Upper lobe of right lung (tissue), 1 donor: ENCODE measurements around the gene NUP37. TPM values are rescaled to one million over a fixed set of nuclear protein-coding genes. Genes with fewer than 3 reads are reported as not detected.
"Not testable (repeated sequence)": the region's sequence is repeated elsewhere in the genome, so short reads cannot be mapped to it uniquely, and the experiment has no call there.

Source experiments
- ATAC-seq: fragments of 200-7000 bp; cut with Tn5 transposase; one replicate; pipeline ENCODE4 v1.9.1; 2020; ENCODE audit warnings: mild to moderate bottlenecking, moderate library complexity
- DNase-seq: peaks from one replicate; pipeline ENCODE4 v3.0.0-alpha.2; 2020
- H3K27ac ChIP-seq: fragments of 200-600 bp; one replicate; pipeline ENCODE4 v1.8.0; 2022
- H3K27me3 ChIP-seq: fragments of 200-600 bp; one replicate; pipeline ENCODE4 v1.8.0; 2022; ENCODE audit warnings: mild to moderate bottlenecking
- H3K36me3 ChIP-seq: fragments of 200-600 bp; one replicate; pipeline ENCODE4 v1.8.0; 2022
- H3K4me1 ChIP-seq: fragments of 200-600 bp; one replicate; pipeline ENCODE4 v1.8.0; 2022
- H3K4me3 ChIP-seq: fragments of 200-600 bp; one replicate; pipeline ENCODE4 v1.8.0; 2022; ENCODE audit warnings: mild to moderate bottlenecking
- H3K9me3 ChIP-seq: fragments of 200-600 bp; one replicate; pipeline ENCODE4 v1.8.0; 2022
- intact Hi-C: fragments of 100-400 bp; cut with DNase I; formaldehyde crosslinking; loops from one replicate; pipeline ENCODE4 v1.11.0; 2022
- total RNA-seq: library from RNA; stranded (reverse); fragmentation: NEBNext Ultra II Directional; extraction: Animal tissue kit (Norgen Biotek cat#: 25700); gene quantifications from one replicate; pipeline ENCODE4 v1.2.1, GENCODE V29; 2021
- TF ChIP-seq, protein P1 (sequence below): fragments of 200-600 bp; IDR thresholded peaks from one replicate; pipeline ENCODE4 v1.8.0; 2022; ENCODE audit warnings: antibody characterized with exemption
- donor health status: DM: no; HTN: yes; CAD: no; lungs with severe emphysema.

NUP37 gene
- total RNA-seq, 1 donor from 2014 or later, result 17.6 TPM

DNA sequence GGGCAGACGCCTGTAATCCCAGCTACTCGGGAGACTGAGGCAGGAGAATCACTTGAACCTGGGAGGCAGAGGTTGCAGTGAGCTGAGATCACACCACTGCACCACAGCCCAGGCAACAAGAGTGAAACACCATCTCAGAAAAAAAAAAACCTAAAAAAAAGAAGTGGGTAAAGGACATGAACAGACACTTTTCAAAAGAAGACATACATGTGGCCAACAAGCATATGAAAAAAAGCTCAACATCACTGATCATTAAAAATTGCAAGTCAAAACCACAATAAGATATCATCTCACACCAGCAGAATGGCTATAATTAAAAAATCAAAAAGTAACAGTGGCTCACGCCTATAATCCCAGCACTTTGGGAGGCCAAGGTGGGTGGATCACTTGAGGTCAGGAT is 10.8 kb upstream of the NUP37 start:
- H3K27ac ChIP-seq, H3K27me3 ChIP-seq, intact Hi-C loops, DNase-seq, H3K36me3 ChIP-seq, H3K4me3 ChIP-seq, H3K4me1 ChIP-seq, ATAC-seq, H3K9me3 ChIP-seq: not testable (repeated sequence)

DNA sequence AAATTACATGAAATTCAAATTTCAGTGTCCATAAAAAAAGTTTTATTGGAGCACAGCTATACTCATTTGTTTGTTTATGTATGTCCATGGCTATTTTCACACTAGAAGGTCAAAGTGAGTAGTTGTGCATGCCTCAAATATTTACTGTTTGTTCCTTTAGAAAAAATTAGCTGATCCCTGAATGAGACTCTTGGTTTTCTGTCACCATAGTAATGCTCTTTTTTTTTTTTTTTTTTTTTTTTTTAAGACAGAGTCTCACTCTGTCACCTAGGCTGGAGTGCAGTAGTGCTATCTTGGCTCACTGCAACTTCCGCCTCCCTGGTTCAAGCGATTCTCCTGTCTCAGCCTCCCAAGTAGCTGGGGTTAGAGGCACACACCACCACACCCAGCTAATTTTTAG is 1.4 kb upstream of the NUP37 start:
- H3K36me3 ChIP-seq, result peaks cover 16% of the 10 kb centered on the region
- H3K27me3 ChIP-seq, H3K27ac ChIP-seq, ATAC-seq, intact Hi-C loops, DNase-seq, H3K9me3 ChIP-seq, H3K4me3 ChIP-seq: not testable (repeated sequence)
- H3K4me1 ChIP-seq, result peaks cover 13% of the 10 kb centered on the region

- TF ChIP-seq, protein P1, sequence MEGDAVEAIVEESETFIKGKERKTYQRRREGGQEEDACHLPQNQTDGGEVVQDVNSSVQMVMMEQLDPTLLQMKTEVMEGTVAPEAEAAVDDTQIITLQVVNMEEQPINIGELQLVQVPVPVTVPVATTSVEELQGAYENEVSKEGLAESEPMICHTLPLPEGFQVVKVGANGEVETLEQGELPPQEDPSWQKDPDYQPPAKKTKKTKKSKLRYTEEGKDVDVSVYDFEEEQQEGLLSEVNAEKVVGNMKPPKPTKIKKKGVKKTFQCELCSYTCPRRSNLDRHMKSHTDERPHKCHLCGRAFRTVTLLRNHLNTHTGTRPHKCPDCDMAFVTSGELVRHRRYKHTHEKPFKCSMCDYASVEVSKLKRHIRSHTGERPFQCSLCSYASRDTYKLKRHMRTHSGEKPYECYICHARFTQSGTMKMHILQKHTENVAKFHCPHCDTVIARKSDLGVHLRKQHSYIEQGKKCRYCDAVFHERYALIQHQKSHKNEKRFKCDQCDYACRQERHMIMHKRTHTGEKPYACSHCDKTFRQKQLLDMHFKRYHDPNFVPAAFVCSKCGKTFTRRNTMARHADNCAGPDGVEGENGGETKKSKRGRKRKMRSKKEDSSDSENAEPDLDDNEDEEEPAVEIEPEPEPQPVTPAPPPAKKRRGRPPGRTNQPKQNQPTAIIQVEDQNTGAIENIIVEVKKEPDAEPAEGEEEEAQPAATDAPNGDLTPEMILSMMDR, result no peak
- DNase-seq, result no peak
- H3K27me3 ChIP-seq, result no peaks in the 10 kb centered on the region
- intact Hi-C loops, result no loop called here
- peaks cover 21% of the 10 kb centered on the region for H3K36me3 ChIP-seq
- H3K9me3 ChIP-seq, result no peaks in the 10 kb centered on the region
- peak overlapping the region; percentile 83 for H3K4me3 ChIP-seq
- no peak for ATAC-seq
- peaks cover 13% of the 10 kb centered on the region for H3K4me1 ChIP-seq
- no peak overlapping the region for H3K27ac ChIP-seq
These were observed 972 bp upstream of the NUP37 start for GRCh38 chr12:102120886-102121285.

GRCh38 chr12:102120564-102120873 is 605 bp upstream of the NUP37 start:
- TF ChIP-seq, protein P1, result no peak
- H3K9me3 ChIP-seq, result no peaks in the 10 kb centered on the region
- no peak overlapping the region for H3K27ac ChIP-seq
- peak overlapping the region; percentile 83 for H3K4me3 ChIP-seq
- intact Hi-C loops, result no loop called here
- DNase-seq (no peak), ATAC-seq (no peak)
- H3K4me1 ChIP-seq, result peaks cover 13% of the 10 kb centered on the region
- H3K36me3 ChIP-seq, result peaks cover 22% of the 10 kb centered on the region
- H3K27me3 ChIP-seq, result no peaks in the 10 kb centered on the region

DNA sequence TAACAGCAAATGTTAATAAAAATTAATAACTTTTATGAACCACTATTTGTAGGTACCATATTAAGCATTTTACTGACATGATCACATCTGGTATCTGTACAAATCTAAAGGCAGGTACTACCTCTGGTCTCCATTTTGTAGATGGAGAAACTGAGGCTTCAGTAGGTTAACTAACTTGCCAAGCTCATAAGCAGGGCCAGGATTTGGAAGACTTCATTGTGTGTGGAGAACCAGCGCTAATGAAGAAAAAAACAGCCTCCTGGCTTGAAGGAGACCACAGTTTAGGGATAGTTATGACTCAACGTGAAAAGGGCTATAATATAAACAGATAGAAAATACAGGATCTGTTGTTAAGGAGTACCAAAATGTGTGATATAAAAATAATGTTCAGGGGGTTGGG is 1.0 kb downstream of the NUP37 start:
- Histone ChIP-seq H3K27me3 (no peaks in the 10 kb centered on the region), H3K27ac (no peak overlapping the region), H3K9me3 (no peaks in the 10 kb centered on the region), H3K4me1 (peaks cover 13% of the 10 kb centered on the region), H3K4me3 (peak overlapping the region; percentile 83), H3K36me3 (peaks cover 22% of the 10 kb centered on the region)
- no peak for DNase-seq
- intact Hi-C loops, result no loop called here
- ATAC-seq, result no peak
- TF ChIP-seq, protein P1, result no peak

- Histone ChIP-seq H3K4me3 (no peak overlapping the region), H3K9me3 (no peaks in the 10 kb centered on the region), H3K36me3 (peaks cover 29% of the 10 kb centered on the region), H3K4me1 (peaks cover 13% of the 10 kb centered on the region), H3K27ac (no peak overlapping the region), H3K27me3 (no peaks in the 10 kb centered on the region)
- TF ChIP-seq, protein P1, result no peak
- DNase-seq (no peak), ATAC-seq (no peak)
- intact Hi-C loops, result no loop called here
These were observed 3.5 kb downstream of the NUP37 start for GRCh38 chr12:102116392-102116791.

DNA sequence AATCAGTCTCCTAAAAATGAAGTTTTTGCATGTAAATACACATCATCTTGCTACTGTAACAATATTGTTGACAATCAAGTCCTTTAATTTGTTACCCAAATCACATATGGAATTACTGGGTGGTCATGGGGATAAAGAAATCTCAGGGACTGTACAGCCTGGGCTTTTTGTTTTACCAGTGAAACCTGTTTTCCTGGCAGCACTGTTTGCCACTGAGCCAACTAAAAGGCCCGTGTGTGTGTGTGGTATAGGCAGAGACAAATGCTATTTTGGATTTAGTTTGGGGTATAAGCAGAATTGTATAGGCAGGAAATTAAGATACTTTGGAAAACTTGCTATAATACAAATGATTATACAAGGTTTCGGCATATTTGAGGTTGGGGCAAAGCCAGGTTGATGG is 5.7 kb downstream of the NUP37 start:
- peaks cover 4% of the 10 kb centered on the region for H3K4me1 ChIP-seq
- H3K27me3 ChIP-seq, result no peaks in the 10 kb centered on the region
- no peak overlapping the region for H3K4me3 ChIP-seq
- ATAC-seq, result no peak
- TF ChIP-seq, protein P1, result no peak
- no peak overlapping the region for H3K27ac ChIP-seq
- H3K9me3 ChIP-seq, result no peaks in the 10 kb centered on the region
- no peak for DNase-seq
- intact Hi-C loops, result no loop called here
- H3K36me3 ChIP-seq, result peaks cover 41% of the 10 kb centered on the region
